K562 (cell line): ENCODE data around the gene HARS1. TPM values are rescaled to one million over a fixed set of nuclear protein-coding genes. Genes with fewer than 3 reads are reported as not detected.

Experiments used
- POLR2H ChIP-seq: IDR thresholded peaks from 2 replicates; pipeline ENCODE4 v1.6.1; 2016; ENCODE audit warnings: missing genetic modification characterization, low read depth, mild to moderate bottlenecking, control low read depth, missing compliant biosample characterization, moderate library complexity
- RAD21 ChIP-seq, 2 experiments: fragments of 250-450 bp in 1 of 2; fragments of 450-650 bp in 1 of 2; sonication (Bioruptor Pico) in 1 of 2; formaldehyde crosslinking in 1 of 2; IDR thresholded peaks in 1 of 2; conservative IDR thresholded peaks in 1 of 2; 2 replicates each; pipeline versions ENCODE4 v1.4.0 to v1.8.0; 2020 to 2022; ENCODE audit warnings: mild to moderate bottlenecking in 2 of 2, moderate library complexity in 1 of 2
- ZNF431 ChIP-seq: sonication (generic); formaldehyde crosslinking; IDR thresholded peaks from 2 replicates; pipeline ENCODE4 v1.8.0; 2022; ENCODE audit warnings: mild to moderate bottlenecking, missing genetic modification reagents
- polyA plus RNA-seq, 8 experiments: library from polyadenylated mRNA; depleted of rRNA in 4 of 8; stranded (reverse) in 5 of 8; unstranded in 3 of 8; fragments of >200 nt; fragmentation: Nextera tagmentation in 2 of 8; fragmentation: Illumina TruSeq in 1 of 8; extraction: Ambion mirVana in 2 of 8; extraction: Trizol in 1 of 8; gene quantifications; 2 replicates each; pipeline versions ENCODE4 v1.2.1 to v1.2.3, GENCODE V29; 2011 to 2014; ENCODE audit warnings: inconsistent platforms in 1 of 8, missing spikeins in 1 of 8
- total RNA-seq, 7 experiments: library from RNA; depleted of rRNA in 6 of 7; stranded (reverse); fragments of >200 nt in 6 of 7; fragmentation: Illumina TruSeq in 2 of 7; extraction: Trizol in 2 of 7; gene quantifications; 2 replicates each; pipeline versions ENCODE4 v1.2.1 to v1.2.3, GENCODE V29; 2011 to 2021; ENCODE audit warnings: low replicate concordance in 1 of 7
- TF ChIP-seq, protein P1 (sequence below), 2 experiments: fragments of 450-650 bp; IDR thresholded peaks; 2 replicates each; pipeline ENCODE4 v1.6.1; 2016; ENCODE audit warnings: mild to moderate bottlenecking in 2 of 2, borderline replicate concordance in 1 of 2, low read depth in 1 of 2, moderate library complexity in 1 of 2
- TF ChIP-seq, protein P2 (sequence below): fragments of 200-600 bp; sonication (generic); IDR thresholded peaks from one replicate; pipeline ENCODE4 v1.6.1; 2012; ENCODE audit warnings: mild to moderate bottlenecking, low read depth, low read length, inconsistent platforms

HARS1 gene
- total and polyA plus RNA-seq, 9 of the 15 experiments (the other 6 are each of a cell fraction or from before 2014, with no cell fraction given) = 13.5 to 88.5 (median 75.2) TPM

DNA sequence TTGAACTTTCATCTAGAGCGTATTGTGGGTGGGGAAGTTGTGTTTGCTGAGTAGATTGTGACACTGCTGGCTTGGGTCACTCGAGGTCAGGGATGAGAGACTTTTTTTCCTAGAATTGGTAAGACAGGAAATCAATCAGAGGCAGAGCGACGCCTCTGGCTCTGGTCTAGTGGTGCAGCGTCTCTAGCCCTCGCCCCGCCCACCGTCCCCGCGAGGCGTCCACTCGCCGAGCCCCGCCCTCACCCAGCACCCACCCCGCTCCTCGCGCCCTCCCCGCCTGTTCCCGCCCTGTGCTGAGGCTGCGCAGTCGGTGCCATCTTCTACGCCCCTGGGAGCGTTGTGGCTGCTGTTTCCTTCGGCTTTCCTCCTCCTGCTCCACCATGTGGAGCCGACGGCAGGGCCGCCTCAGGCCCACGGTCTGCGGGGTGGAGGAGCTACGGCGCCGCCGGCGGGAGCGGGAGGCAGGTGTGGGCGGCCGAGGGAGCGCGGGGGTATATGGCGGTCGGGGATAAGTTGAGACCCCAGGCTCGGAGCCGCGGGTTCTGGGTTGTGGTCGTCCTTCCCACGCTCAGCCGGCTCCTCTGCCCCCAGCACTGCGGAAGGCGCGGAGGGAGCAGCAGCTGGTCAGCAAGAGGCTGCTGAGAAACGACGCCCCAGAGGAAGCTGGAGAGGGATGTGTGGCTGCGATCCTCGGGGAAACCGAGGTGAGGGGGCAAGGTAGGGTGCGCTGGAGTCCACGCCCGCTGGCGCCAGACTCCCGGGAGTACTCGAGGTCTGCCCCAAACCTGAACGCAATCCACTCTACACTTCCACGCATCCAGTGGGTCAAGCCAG is 51.8 kb downstream of the HARS1 start, which contains the start of gene TMCO6 (continued):
- TF ChIP-seq, protein P1, sequence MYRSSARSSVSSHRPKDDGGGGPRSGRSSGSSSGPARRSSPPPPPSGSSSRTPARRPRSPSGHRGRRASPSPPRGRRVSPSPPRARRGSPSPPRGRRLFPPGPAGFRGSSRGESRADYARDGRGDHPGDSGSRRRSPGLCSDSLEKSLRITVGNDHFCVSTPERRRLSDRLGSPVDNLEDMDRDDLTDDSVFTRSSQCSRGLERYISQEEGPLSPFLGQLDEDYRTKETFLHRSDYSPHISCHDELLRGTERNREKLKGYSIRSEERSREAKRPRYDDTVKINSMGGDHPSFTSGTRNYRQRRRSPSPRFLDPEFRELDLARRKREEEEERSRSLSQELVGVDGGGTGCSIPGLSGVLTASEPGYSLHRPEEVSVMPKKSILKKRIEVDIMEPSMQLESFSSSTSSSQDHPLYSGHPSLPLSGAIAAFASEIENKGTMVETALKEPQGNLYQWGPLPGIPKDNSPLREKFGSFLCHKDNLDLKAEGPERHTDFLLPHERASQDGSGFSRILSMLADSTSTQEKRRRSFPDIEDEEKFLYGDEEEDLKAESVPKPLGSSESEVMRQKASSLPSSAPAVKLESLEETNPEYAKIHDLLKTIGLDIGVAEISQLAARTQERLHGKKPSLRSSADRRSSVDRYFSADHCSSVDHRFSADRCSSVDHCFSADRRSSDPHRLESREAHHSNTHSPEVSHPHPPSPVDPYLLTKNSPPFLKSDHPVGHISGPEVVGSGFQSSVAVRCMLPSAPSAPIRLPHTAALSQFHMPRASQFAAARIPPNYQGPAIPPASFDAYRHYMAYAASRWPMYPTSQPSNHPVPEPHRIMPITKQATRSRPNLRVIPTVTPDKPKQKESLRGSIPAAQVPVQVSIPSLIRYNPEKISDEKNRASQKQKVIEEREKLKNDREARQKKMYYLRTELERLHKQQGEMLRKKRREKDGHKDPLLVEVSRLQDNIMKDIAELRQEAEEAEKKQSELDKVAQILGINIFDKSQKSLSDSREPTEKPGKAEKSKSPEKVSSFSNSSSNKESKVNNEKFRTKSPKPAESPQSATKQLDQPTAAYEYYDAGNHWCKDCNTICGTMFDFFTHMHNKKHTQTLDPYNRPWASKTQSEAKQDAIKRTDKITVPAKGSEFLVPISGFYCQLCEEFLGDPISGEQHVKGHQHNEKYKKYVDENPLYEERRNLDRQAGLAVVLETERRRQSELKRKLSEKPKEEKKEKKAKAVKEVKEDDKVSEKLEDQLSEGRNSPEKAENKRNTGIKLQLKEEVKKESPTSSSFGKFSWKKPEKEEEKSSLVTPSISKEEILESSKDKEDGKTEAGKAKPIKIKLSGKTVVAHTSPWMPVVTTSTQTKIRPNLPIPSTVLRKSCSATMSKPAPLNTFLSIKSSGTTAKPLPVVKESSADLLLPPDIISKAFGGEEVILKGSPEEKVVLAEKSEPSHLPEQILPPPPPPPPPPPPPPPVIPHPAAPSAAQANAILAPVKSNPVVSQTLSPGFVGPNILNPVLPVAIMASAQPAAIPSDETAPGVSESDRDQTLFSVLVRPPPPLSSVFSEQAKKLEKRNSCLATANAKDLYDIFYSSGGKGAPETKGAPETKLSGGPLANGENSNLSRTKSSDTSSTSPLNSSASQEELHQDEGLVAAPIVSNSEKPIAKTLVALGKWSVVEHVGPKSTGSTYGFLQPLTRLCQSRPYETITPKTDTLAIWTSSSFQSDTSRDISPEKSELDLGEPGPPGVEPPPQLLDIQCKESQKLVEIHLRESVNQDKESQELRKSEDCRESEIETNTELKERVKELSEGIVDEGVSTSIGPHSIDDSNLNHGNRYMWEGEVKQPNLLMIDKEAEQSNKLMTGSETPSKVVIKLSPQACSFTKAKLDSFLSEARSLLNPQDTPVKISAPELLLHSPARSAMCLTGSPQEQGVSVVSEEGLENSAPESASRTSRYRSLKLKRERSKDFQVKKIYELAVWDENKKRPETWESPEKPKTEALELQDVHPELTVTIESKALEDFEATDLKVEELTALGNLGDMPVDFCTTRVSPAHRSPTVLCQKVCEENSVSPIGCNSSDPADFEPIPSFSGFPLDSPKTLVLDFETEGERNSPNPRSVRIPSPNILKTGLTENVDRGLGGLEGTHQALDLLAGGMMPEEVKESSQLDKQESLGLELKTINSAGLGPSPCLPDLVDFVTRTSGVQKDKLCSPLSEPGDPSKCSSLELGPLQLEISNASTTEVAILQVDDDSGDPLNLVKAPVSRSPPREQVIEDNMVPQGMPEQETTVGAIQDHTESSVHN (IDR thresholded peaks at IDR 0.05; ENCODE audit: borderline replicate concordance in 1 of 2, low read depth in 1 of 2) = no peak
- TF ChIP-seq ZNF431 (no peak), RAD21 (CRISPR knock-in tag; conservative IDR thresholded peaks at IDR 0.05 in 1 of 2, IDR thresholded peaks at IDR 0.05 in 1 of 2) (peak; percentile 50), POLR2H (peak; percentile 44; the same call in 1 of the 2 replicates)
- TF ChIP-seq, protein P2, sequence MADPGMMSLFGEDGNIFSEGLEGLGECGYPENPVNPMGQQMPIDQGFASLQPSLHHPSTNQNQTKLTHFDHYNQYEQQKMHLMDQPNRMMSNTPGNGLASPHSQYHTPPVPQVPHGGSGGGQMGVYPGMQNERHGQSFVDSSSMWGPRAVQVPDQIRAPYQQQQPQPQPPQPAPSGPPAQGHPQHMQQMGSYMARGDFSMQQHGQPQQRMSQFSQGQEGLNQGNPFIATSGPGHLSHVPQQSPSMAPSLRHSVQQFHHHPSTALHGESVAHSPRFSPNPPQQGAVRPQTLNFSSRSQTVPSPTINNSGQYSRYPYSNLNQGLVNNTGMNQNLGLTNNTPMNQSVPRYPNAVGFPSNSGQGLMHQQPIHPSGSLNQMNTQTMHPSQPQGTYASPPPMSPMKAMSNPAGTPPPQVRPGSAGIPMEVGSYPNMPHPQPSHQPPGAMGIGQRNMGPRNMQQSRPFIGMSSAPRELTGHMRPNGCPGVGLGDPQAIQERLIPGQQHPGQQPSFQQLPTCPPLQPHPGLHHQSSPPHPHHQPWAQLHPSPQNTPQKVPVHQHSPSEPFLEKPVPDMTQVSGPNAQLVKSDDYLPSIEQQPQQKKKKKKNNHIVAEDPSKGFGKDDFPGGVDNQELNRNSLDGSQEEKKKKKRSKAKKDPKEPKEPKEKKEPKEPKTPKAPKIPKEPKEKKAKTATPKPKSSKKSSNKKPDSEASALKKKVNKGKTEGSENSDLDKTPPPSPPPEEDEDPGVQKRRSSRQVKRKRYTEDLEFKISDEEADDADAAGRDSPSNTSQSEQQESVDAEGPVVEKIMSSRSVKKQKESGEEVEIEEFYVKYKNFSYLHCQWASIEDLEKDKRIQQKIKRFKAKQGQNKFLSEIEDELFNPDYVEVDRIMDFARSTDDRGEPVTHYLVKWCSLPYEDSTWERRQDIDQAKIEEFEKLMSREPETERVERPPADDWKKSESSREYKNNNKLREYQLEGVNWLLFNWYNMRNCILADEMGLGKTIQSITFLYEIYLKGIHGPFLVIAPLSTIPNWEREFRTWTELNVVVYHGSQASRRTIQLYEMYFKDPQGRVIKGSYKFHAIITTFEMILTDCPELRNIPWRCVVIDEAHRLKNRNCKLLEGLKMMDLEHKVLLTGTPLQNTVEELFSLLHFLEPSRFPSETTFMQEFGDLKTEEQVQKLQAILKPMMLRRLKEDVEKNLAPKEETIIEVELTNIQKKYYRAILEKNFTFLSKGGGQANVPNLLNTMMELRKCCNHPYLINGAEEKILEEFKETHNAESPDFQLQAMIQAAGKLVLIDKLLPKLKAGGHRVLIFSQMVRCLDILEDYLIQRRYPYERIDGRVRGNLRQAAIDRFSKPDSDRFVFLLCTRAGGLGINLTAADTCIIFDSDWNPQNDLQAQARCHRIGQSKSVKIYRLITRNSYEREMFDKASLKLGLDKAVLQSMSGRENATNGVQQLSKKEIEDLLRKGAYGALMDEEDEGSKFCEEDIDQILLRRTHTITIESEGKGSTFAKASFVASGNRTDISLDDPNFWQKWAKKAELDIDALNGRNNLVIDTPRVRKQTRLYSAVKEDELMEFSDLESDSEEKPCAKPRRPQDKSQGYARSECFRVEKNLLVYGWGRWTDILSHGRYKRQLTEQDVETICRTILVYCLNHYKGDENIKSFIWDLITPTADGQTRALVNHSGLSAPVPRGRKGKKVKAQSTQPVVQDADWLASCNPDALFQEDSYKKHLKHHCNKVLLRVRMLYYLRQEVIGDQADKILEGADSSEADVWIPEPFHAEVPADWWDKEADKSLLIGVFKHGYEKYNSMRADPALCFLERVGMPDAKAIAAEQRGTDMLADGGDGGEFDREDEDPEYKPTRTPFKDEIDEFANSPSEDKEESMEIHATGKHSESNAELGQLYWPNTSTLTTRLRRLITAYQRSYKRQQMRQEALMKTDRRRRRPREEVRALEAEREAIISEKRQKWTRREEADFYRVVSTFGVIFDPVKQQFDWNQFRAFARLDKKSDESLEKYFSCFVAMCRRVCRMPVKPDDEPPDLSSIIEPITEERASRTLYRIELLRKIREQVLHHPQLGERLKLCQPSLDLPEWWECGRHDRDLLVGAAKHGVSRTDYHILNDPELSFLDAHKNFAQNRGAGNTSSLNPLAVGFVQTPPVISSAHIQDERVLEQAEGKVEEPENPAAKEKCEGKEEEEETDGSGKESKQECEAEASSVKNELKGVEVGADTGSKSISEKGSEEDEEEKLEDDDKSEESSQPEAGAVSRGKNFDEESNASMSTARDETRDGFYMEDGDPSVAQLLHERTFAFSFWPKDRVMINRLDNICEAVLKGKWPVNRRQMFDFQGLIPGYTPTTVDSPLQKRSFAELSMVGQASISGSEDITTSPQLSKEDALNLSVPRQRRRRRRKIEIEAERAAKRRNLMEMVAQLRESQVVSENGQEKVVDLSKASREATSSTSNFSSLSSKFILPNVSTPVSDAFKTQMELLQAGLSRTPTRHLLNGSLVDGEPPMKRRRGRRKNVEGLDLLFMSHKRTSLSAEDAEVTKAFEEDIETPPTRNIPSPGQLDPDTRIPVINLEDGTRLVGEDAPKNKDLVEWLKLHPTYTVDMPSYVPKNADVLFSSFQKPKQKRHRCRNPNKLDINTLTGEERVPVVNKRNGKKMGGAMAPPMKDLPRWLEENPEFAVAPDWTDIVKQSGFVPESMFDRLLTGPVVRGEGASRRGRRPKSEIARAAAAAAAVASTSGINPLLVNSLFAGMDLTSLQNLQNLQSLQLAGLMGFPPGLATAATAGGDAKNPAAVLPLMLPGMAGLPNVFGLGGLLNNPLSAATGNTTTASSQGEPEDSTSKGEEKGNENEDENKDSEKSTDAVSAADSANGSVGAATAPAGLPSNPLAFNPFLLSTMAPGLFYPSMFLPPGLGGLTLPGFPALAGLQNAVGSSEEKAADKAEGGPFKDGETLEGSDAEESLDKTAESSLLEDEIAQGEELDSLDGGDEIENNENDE = no peak
